HUES64 (cell line): ENCODE results near the gene OR1K1.
"Not testable (repeated sequence)": the region's sequence is repeated elsewhere in the genome, so short reads cannot be mapped to it uniquely, and the experiment has no call there.

ENCODE experiments used
- H3K27ac ChIP-seq: 2 replicates; pipeline ENCODE4 v1.7.0; 2013; ENCODE audit warnings: low read depth, low read length, inconsistent platforms
- H3K27me3 ChIP-seq: 2 replicates; pipeline ENCODE4 v1.6.1; 2013; ENCODE audit warnings: mild to moderate bottlenecking, low read length; ENCODE audit not compliant: insufficient read depth
- H3K36me3 ChIP-seq: 2 replicates; pipeline ENCODE4 v1.6.1; 2013; ENCODE audit warnings: mild to moderate bottlenecking, low read length; ENCODE audit not compliant: insufficient read depth
- H3K4me1 ChIP-seq: 2 replicates; pipeline ENCODE4 v1.6.1; 2013; ENCODE audit warnings: mild to moderate bottlenecking, low read length, moderate library complexity; ENCODE audit not compliant: insufficient read depth
- H3K4me3 ChIP-seq: 2 replicates; pipeline ENCODE4 v1.5.1; 2013; ENCODE audit warnings: mild to moderate bottlenecking, low read length, moderate library complexity
- H3K9ac ChIP-seq: 2 replicates; pipeline ENCODE4 v1.6.1; 2013; ENCODE audit warnings: mild to moderate bottlenecking, low read depth, low read length
- H3K9me3 ChIP-seq: 2 replicates; pipeline ENCODE4 v1.6.1; 2013; ENCODE audit warnings: low read depth, low read length; ENCODE audit not compliant: insufficient read depth
- WGBS: fragments of 150-250, 120-280 bp; methylation state at CpG from one replicate; pipeline ENCODE4 v1.1.7; 2013; ENCODE audit warnings: missing lambda C conversion rate; 5-methylcytosine and 5-hydroxymethylcytosine counted together

Gene OR1K1

GRCh38 chr9:122815544-122815943, 15.6 kb downstream of the OR1K1 start:
- peaks cover 43% of the 10 kb centered on the region for H3K36me3 ChIP-seq
- no peak overlapping the region for H3K9ac ChIP-seq
- H3K4me3 ChIP-seq: no peak overlapping the region

GRCh38 chr9:122816163-122816867, 16.4 kb downstream of the OR1K1 start:
- Histone ChIP-seq H3K9me3 (no peaks in the 10 kb centered on the region), H3K9ac (no peak overlapping the region), H3K27ac (no peak overlapping the region), H3K36me3 (peaks cover 50% of the 10 kb centered on the region), H3K4me1 (no peaks in the 10 kb centered on the region), H3K27me3 (no peaks in the 10 kb centered on the region), H3K4me3 (no peak overlapping the region)
- 96% methylated on average over 17 of the region's 17 CpGs for WGBS

More at GRCh38 chr9:122815544-122815943, 15.6 kb downstream of the OR1K1 start:
- Histone ChIP-seq H3K27me3 (no peaks in the 10 kb centered on the region), H3K9me3 (no peaks in the 10 kb centered on the region), H3K4me1 (no peaks in the 10 kb centered on the region), H3K27ac (no peak overlapping the region)

- 96% methylated on average over 2 of the region's 3 CpGs for WGBS
- Histone ChIP-seq H3K4me1 (no peaks in the 10 kb centered on the region), H3K36me3 (peaks cover 77% of the 10 kb centered on the region), H3K9ac (no peak overlapping the region), H3K9me3 (no peaks in the 10 kb centered on the region), H3K27me3 (no peaks in the 10 kb centered on the region), H3K4me3 (no peak overlapping the region), H3K27ac (no peak overlapping the region)
Measured at GRCh38 chr9:122819326-122819725, 19.4 kb downstream of the OR1K1 start.

GRCh38 chr9:122819791-122820489, 20.0 kb downstream of the OR1K1 start:
- no peaks in the 10 kb centered on the region for H3K27me3 ChIP-seq
- no peak overlapping the region for H3K4me3 ChIP-seq
- H3K9ac ChIP-seq: no peak overlapping the region
- no peaks in the 10 kb centered on the region for H3K4me1 ChIP-seq
- H3K27ac ChIP-seq: no peak overlapping the region
- no peaks in the 10 kb centered on the region for H3K9me3 ChIP-seq
- 94% methylated on average over 9 of the region's 9 CpGs for WGBS
- H3K36me3 ChIP-seq: peaks cover 83% of the 10 kb centered on the region

- H3K4me1 ChIP-seq: no peaks in the 10 kb centered on the region
- H3K27ac ChIP-seq: no peak overlapping the region
- no peaks in the 10 kb centered on the region for H3K9me3 ChIP-seq
- no peak overlapping the region for H3K9ac ChIP-seq
- H3K36me3 ChIP-seq: peaks cover 88% of the 10 kb centered on the region
- H3K4me3 ChIP-seq: no peak overlapping the region
- WGBS: 96% methylated on average over 11 of the region's 11 CpGs
- no peaks in the 10 kb centered on the region for H3K27me3 ChIP-seq
Measured at GRCh38 chr9:122820490-122820845, 20.5 kb downstream of the OR1K1 start.

GRCh38 chr9:122821278-122821943, 21.5 kb downstream of the OR1K1 start:
- no peak overlapping the region for H3K4me3 ChIP-seq
- no peaks in the 10 kb centered on the region for H3K4me1 ChIP-seq
- 93% methylated on average over 5 of the region's 7 CpGs for WGBS
- no peaks in the 10 kb centered on the region for H3K27me3 ChIP-seq
- H3K36me3 ChIP-seq: peaks cover 94% of the 10 kb centered on the region
- no peaks in the 10 kb centered on the region for H3K9me3 ChIP-seq
- no peak overlapping the region for H3K27ac ChIP-seq
- no peak overlapping the region for H3K9ac ChIP-seq

- Histone ChIP-seq H3K27me3 (no peaks in the 10 kb centered on the region), H3K9ac (no peak overlapping the region), H3K9me3 (no peaks in the 10 kb centered on the region), H3K4me1 (peaks cover 1% of the 10 kb centered on the region; the same call in 1 of the 2 replicates), H3K27ac (no peak overlapping the region), H3K4me3 (no peak overlapping the region), H3K36me3 (peaks cover 91% of the 10 kb centered on the region)
- 93% methylated on average over 6 of the region's 6 CpGs for WGBS
Measured at GRCh38 chr9:122822056-122822455, 22.1 kb downstream of the OR1K1 start.

GRCh38 chr9:122822938-122823337, 23.0 kb downstream of the OR1K1 start:
- H3K4me1 ChIP-seq: peaks cover 5% of the 10 kb centered on the region; the same call in 1 of the 2 replicates
- WGBS: 96% methylated on average over 4 of the region's 4 CpGs
- H3K27ac ChIP-seq: no peak overlapping the region
- H3K4me3 ChIP-seq: no peak overlapping the region
- H3K27me3 ChIP-seq: no peaks in the 10 kb centered on the region
- H3K9ac ChIP-seq: no peak overlapping the region
- no peaks in the 10 kb centered on the region for H3K9me3 ChIP-seq
- H3K36me3 ChIP-seq: peaks cover 83% of the 10 kb centered on the region

GRCh38 chr9:122827761-122828093, 27.8 kb downstream of the OR1K1 start:
- Histone ChIP-seq H3K9ac (peak overlapping the region; percentile 85), H3K36me3 (peaks cover 37% of the 10 kb centered on the region), H3K27ac (peak overlapping the region; percentile 98), H3K4me3 (peak overlapping the region; percentile 96), H3K4me1 (peaks cover 5% of the 10 kb centered on the region; the same call in 1 of the 2 replicates), H3K27me3 (no peaks in the 10 kb centered on the region), H3K9me3 (no peaks in the 10 kb centered on the region)
- WGBS: under 1% methylated on average over 8 of the region's 8 CpGs

GRCh38 chr9:122828965-122829284, 29.0 kb downstream of the OR1K1 start:
- WGBS: 74% methylated on average over 18 of the region's 18 CpGs
- Histone ChIP-seq H3K4me3 (peak overlapping the region; percentile 96), H3K36me3 (peaks cover 28% of the 10 kb centered on the region), H3K27ac (peak overlapping the region; percentile 33; the same call in 1 of the 2 replicates), H3K9ac (peak overlapping the region; percentile 85; the same call in 1 of the 2 replicates)
- not testable (repeated sequence) for H3K9me3 ChIP-seq, H3K4me1 ChIP-seq, H3K27me3 ChIP-seq

GRCh38 chr9:122832194-122832593, 32.3 kb downstream of the OR1K1 start:
- Histone ChIP-seq H3K4me3 (no peak overlapping the region), H3K9me3 (no peaks in the 10 kb centered on the region), H3K4me1 (peaks cover 2% of the 10 kb centered on the region; the same call in 1 of the 2 replicates), H3K27ac (no peak overlapping the region), H3K9ac (no peak overlapping the region), H3K27me3 (no peaks in the 10 kb centered on the region), H3K36me3 (no peaks in the 10 kb centered on the region)
- 96% methylated on average over 3 of the region's 3 CpGs for WGBS
